PC-3 (cell line): ENCODE data around the gene UNK. TPM values are rescaled to one million over a fixed set of nuclear protein-coding genes. Genes with fewer than 3 reads are reported as not detected.
A peak's percentile ranks its signal among the peaks of the same experiment; 100 is the strongest.

Source experiments
- ATAC-seq: fragments of 200-7000 bp; cut with Tn5 transposase; 2 replicates; pipeline ENCODE4 v1.9.1; 2020; ENCODE audit warnings: mild to moderate bottlenecking, moderate library complexity
- BruUV-seq: library from RNA; stranded (reverse); fragments of 400-500 nt; replicated peaks from 2 replicates; lab custom pipeline; 2021; lab: Mats Ljungman, UMichigan
- CTCF ChIA-PET: fragments of 300-600 bp; sonication (Branson Sonifier 250); formaldehyde crosslinking; loops from one replicate; lab custom pipeline; 2022; ENCODE audit warnings: antibody characterized with exemption; lab: Charles Lee
- POLR2A ChIA-PET: fragments of 300-600 bp; sonication (Branson Sonifier 250); formaldehyde crosslinking; loops from one replicate; lab custom pipeline; 2022; ENCODE audit warnings: antibody characterized with exemption; ENCODE audit not compliant: unreplicated experiment; lab: Charles Lee
- DNase-seq: peaks from one replicate; pipeline ENCODE4 v3.0.0-alpha.2; 2015
- H2AFZ ChIP-seq: fragments of 300-600 bp; sonication (generic); 2 replicates; pipeline ENCODE4 v1.6.0; 2016; ENCODE audit warnings: antibody characterized with exemption, low read length
- H3F3A ChIP-seq: fragments of 300-600 bp; sonication (generic); one replicate; pipeline ENCODE4 v1.6.0; 2017; ENCODE audit warnings: antibody characterized with exemption, low read length, control low read depth, mild to moderate bottlenecking; ENCODE audit not compliant: unreplicated experiment
- H3K27ac ChIP-seq: fragments of 300-600 bp; sonication (generic); 2 replicates; pipeline ENCODE4 v1.5.1; 2016; ENCODE audit warnings: mild to moderate bottlenecking, low read length
- H3K27me3 ChIP-seq: fragments of 300-600 bp; sonication (generic); 2 replicates; pipeline ENCODE4 v1.6.1; 2016; ENCODE audit warnings: low read length, mixed read lengths
- H3K36me3 ChIP-seq: fragments of 300-600 bp; sonication (generic); 2 replicates; pipeline ENCODE4 v1.6.1; 2016; ENCODE audit warnings: low read depth, mixed run types, low read length, mixed read lengths
- H3K4me1 ChIP-seq: fragments of 300-600 bp; sonication (generic); 2 replicates; pipeline ENCODE4 v1.5.1; 2016; ENCODE audit warnings: low read length; ENCODE audit not compliant: insufficient read depth
- H3K4me2 ChIP-seq: fragments of 300-600 bp; sonication (generic); 2 replicates; pipeline ENCODE4 v1.6.0; 2016; ENCODE audit warnings: low read length
- H3K4me3 ChIP-seq: fragments of 300-600 bp; sonication (generic); 2 replicates; pipeline ENCODE4 v1.5.1; 2016; ENCODE audit warnings: mild to moderate bottlenecking, low read length, mixed read lengths
- H3K79me2 ChIP-seq: fragments of 300-600 bp; sonication (generic); 2 replicates; pipeline ENCODE4 v1.6.1; 2017; ENCODE audit warnings: low read length, mixed read lengths
- H3K9ac ChIP-seq: fragments of 300-600 bp; sonication (generic); 2 replicates; pipeline ENCODE4 v1.6.0; 2016; ENCODE audit warnings: mild to moderate bottlenecking, low read length
- H3K9me2 ChIP-seq: fragments of 300-600 bp; sonication (generic); replicated peaks from 2 replicates; pipeline ENCODE4 v1.6.1; 2016; ENCODE audit warnings: mixed run types, low read length, mixed read lengths
- H3K9me3 ChIP-seq: fragments of 300-600 bp; sonication (generic); 2 replicates; pipeline ENCODE4 v1.6.1; 2016; ENCODE audit warnings: low read length, mixed read lengths
- H4K20me1 ChIP-seq: fragments of 300-600 bp; sonication (generic); 2 replicates; pipeline ENCODE4 v1.6.1; 2016; ENCODE audit warnings: low read length, mixed read lengths
- CTCF ChIP-seq: fragments of 300-600 bp; sonication (generic); conservative IDR thresholded peaks from 2 replicates; pipeline ENCODE4 v1.5.1; 2017; ENCODE audit warnings: antibody characterized with exemption, low read depth, mild to moderate bottlenecking, low read length
- EZH2 ChIP-seq: fragments of 300-600 bp; sonication (generic); IDR thresholded peaks from one replicate; pipeline ENCODE4 v1.6.1; 2017; ENCODE audit warnings: antibody characterized with exemption, mild to moderate bottlenecking, low read length; ENCODE audit not compliant: unreplicated experiment
- EZH2phosphoT487 ChIP-seq: fragments of 300-600 bp; sonication (generic); IDR thresholded peaks from 2 replicates; pipeline ENCODE4 v1.6.1; 2018; ENCODE audit warnings: mild to moderate bottlenecking, antibody characterized with exemption, low read length, borderline replicate concordance
- intact Hi-C: fragments of 100-400 bp; cut with micrococcal nuclease; formaldehyde crosslinking; loops from 2 replicates; pipeline ENCODE4 v1.9.0; 2023
- total RNA-seq: library from RNA; depleted of rRNA; stranded (reverse); fragments of >200 nt; gene quantifications from 2 replicates; pipeline ENCODE4 v1.2.3, GENCODE V29; 2014

UNK gene
- total RNA-seq, 1 experiment from 2014 or later: 21.8 TPM

- DNase-seq (no peak), ATAC-seq (no peak)
- TF ChIP-seq CTCF: no peak
- TF ChIP-seq EZH2: no peak
- TF ChIP-seq EZH2phosphoT487: no peak
- Histone ChIP-seq H3K4me2 (peak overlapping the region; percentile 87), H2AFZ (peak overlapping the region; percentile 96), H3K9ac (peak overlapping the region; percentile 84), H3K79me2 (peaks cover 5% of the 10 kb centered on the region; the same call in 1 of the 2 replicates), H3K4me1 (peaks cover 12% of the 10 kb centered on the region), H3K36me3 (no peaks in the 10 kb centered on the region), H4K20me1 (no peaks in the 10 kb centered on the region), H3K27ac (0 out of 2 replicates have a peak overlapping the region, but pooled peaks have one; percentile 10), H3K9me3 (no peaks in the 10 kb centered on the region), H3K4me3 (peak overlapping the region; percentile 86), H3F3A (no peaks in the 10 kb centered on the region), H3K27me3 (no peaks in the 10 kb centered on the region), H3K9me2 (no peaks in the 10 kb centered on the region)
- ChIA-PET POLR2A (interaction anchor here (1.0 kb wide), 2 partner anchors 12 to 16 kb away, joined by 3 read pairs; no protein-coding TSS in a partner anchor), CTCF (interaction anchor here (0.7 to 1.3 kb wide), 3 partner anchors 16 to 53 kb away, joined by 3 to 12 read pairs (median 4); a partner anchor contains a TSS)
- intact Hi-C loops: no loop called here
- BruUV-seq: no TSS peak
These were observed 20.2 kb upstream of the UNK start for GRCh38 chr17:75764417-75764710.

GRCh38 chr17:75764711-75765421, 19.7 kb upstream of the UNK start, which contains the start of gene GALK1:
Gene GALK1, minus strand, starts transcription at chr17:75765192. Its CDS starts 56 bp downstream, at chr17:75765136.
- Histone ChIP-seq H3K4me1 (peaks cover 16% of the 10 kb centered on the region), H2AFZ (peak within 1 kb of the TSS; percentile 96), H3K9ac (peak within 1 kb of the TSS; percentile 84), H3K27ac (peak within 1 kb of the TSS; percentile 10; the same call in 1 of the 2 replicates), H3K9me2 (no peaks in the 10 kb centered on the region), H3F3A (no peaks in the 10 kb centered on the region), H4K20me1 (no peaks in the 10 kb centered on the region), H3K4me2 (peak within 1 kb of the TSS; percentile 87), H3K9me3 (no peaks in the 10 kb centered on the region), H3K4me3 (peak within 1 kb of the TSS; percentile 86), H3K79me2 (peaks cover 5% of the 10 kb centered on the region; the same call in 1 of the 2 replicates), H3K27me3 (no peaks in the 10 kb centered on the region), H3K36me3 (no peaks in the 10 kb centered on the region)
- peak; percentile 81 for ATAC-seq
- peak; percentile 72 for DNase-seq
- ChIA-PET POLR2A (interaction anchor here (1.0 kb wide), 2 partner anchors 12 to 15 kb away, joined by 3 read pairs; no protein-coding TSS in a partner anchor), CTCF (interaction anchor here (0.6 to 1.3 kb wide), 8 partner anchors 15 to 132 kb away, joined by 3 to 12 read pairs (median 4); partner anchors contain the start of gene TRIM65)
- intact Hi-C loops: no loop called here
- TSS peak; percentile 29 for BruUV-seq
- TF ChIP-seq EZH2 (no peak), CTCF (peak; percentile 86)
